ENCODE results near the gene ZNF778.
"Not testable (repeated sequence)": the region's sequence is repeated elsewhere in the genome, so short reads cannot be mapped to it uniquely, and the experiment has no call there.

Gene ZNF778

GRCh38 chr16:89230255-89230654, 12.8 kb downstream of the ZNF778 start:
- Mint-ChIP-seq H3K36me3 (ENCODE audit: insufficient read depth) (peaks cover 25% of the 10 kb centered on the region), H3K9me3 (peaks cover 4 to 7% of the 10 kb centered on the region in 2 donors), H3K4me1 (ENCODE audit: low read depth in 2 of 2) (no peaks in the 10 kb centered on the region), H3K27me3 (no peaks in the 10 kb centered on the region), H3K27ac (no peak overlapping the region), H3K4me3 (no peak overlapping the region)
- DNase-seq, result no peak
- ATAC-seq (replicated peaks), result no peak

- no peak for DNase-seq
- Mint-ChIP-seq H3K4me1 (ENCODE audit: low read depth in 2 of 2) (no peaks in the 10 kb centered on the region), H3K36me3 (ENCODE audit: insufficient read depth) (peaks cover 7% of the 10 kb centered on the region), H3K9me3 (peaks cover 0 to 7% of the 10 kb centered on the region in 2 donors), H3K27me3 (no peaks in the 10 kb centered on the region), H3K27ac (no peak overlapping the region), H3K4me3 (no peak overlapping the region)
- no peak for ATAC-seq (replicated peaks)
These were observed 14.6 kb downstream of the ZNF778 start for GRCh38 chr16:89232107-89232506.

- DNase-seq (no peak), ATAC-seq (replicated peaks) (no peak)
- Mint-ChIP-seq H3K4me1 (ENCODE audit: low read depth in 2 of 2) (no peaks in the 10 kb centered on the region), H3K36me3 (ENCODE audit: insufficient read depth) (peaks cover 7% of the 10 kb centered on the region), H3K9me3 (peaks cover 0 to 7% of the 10 kb centered on the region in 2 donors), H3K27me3 (no peaks in the 10 kb centered on the region), H3K27ac (no peak overlapping the region), H3K4me3 (no peak overlapping the region)
These were observed 16.4 kb downstream of the ZNF778 start for GRCh38 chr16:89233678-89234490.

- H3K36me3 Mint-ChIP-seq (ENCODE audit: insufficient read depth), result peaks cover 16% of the 10 kb centered on the region
- ATAC-seq (replicated peaks), result no peak
- H3K4me3 Mint-ChIP-seq, result no peak overlapping the region
- DNase-seq, result no peak
- no peaks in the 10 kb centered on the region for H3K27me3 Mint-ChIP-seq
- H3K4me1 Mint-ChIP-seq (ENCODE audit: low read depth in 2 of 2), result peaks cover 7 to 10% of the 10 kb centered on the region in 2 donors
- no peak overlapping the region for H3K27ac Mint-ChIP-seq
- H3K9me3 Mint-ChIP-seq, result peaks cover 0 to 7% of the 10 kb centered on the region in 2 donors
These were observed 20.2 kb downstream of the ZNF778 start for GRCh38 chr16:89237733-89238132.

GRCh38 chr16:89241187-89242007, 23.9 kb downstream of the ZNF778 start:
- peaks cover 16% of the 10 kb centered on the region for H3K36me3 Mint-ChIP-seq (ENCODE audit: insufficient read depth)
- H3K27me3 Mint-ChIP-seq, result no peaks in the 10 kb centered on the region
- H3K4me3 Mint-ChIP-seq, result peak overlapping the region; percentile 86
- ATAC-seq (replicated peaks) (peak; percentile 88), DNase-seq (peak; percentile 83 to 87 (median 83))
- peak overlapping the region; percentile 98 for H3K27ac Mint-ChIP-seq
- H3K9me3 Mint-ChIP-seq, result no peaks in the 10 kb centered on the region
- H3K4me1 Mint-ChIP-seq (ENCODE audit: low read depth in 2 of 2), result peaks cover 7 to 10% of the 10 kb centered on the region in 2 donors

- Mint-ChIP-seq H3K9me3 (no peaks in the 10 kb centered on the region), H3K27me3 (no peaks in the 10 kb centered on the region), H3K4me3 (peak overlapping the region in 1 of 2 donors; percentile 38), H3K27ac (peak overlapping the region; percentile 66 to 73), H3K4me1 (ENCODE audit: low read depth in 2 of 2) (peaks cover 7 to 10% of the 10 kb centered on the region in 2 donors), H3K36me3 (ENCODE audit: insufficient read depth) (peaks cover 16% of the 10 kb centered on the region)
- DNase-seq (no peak), ATAC-seq (replicated peaks) (no peak)
These were observed 25.3 kb downstream of the ZNF778 start for GRCh38 chr16:89242795-89243200.

GRCh38 chr16:89243664-89244063, 26.2 kb downstream of the ZNF778 start:
- Mint-ChIP-seq H3K4me1 (ENCODE audit: low read depth in 2 of 2) (peaks cover 7 to 10% of the 10 kb centered on the region in 2 donors), H3K9me3 (no peaks in the 10 kb centered on the region), H3K4me3 (no peak overlapping the region), H3K27me3 (no peaks in the 10 kb centered on the region), H3K27ac (peak overlapping the region; percentile 54 to 76), H3K36me3 (ENCODE audit: insufficient read depth) (peaks cover 16% of the 10 kb centered on the region)
- DNase-seq (no peak), ATAC-seq (replicated peaks) (no peak)

GRCh38 chr16:89244264-89244663, 26.8 kb downstream of the ZNF778 start:
- not testable (repeated sequence) for H3K4me3 Mint-ChIP-seq; ATAC-seq (replicated peaks); H3K9me3 Mint-ChIP-seq; H3K4me1 Mint-ChIP-seq (ENCODE audit: low read depth in 2 of 2); H3K27me3 Mint-ChIP-seq; DNase-seq
- H3K36me3 Mint-ChIP-seq (ENCODE audit: insufficient read depth), result peaks cover 20% of the 10 kb centered on the region
- peak overlapping the region in 1 of 2 donors; percentile 54 for H3K27ac Mint-ChIP-seq

- no peak overlapping the region for H3K27ac Mint-ChIP-seq
- H3K4me3 Mint-ChIP-seq, result no peak overlapping the region
- no peaks in the 10 kb centered on the region for H3K9me3 Mint-ChIP-seq
- ATAC-seq (replicated peaks), result no peak
- H3K4me1 Mint-ChIP-seq (ENCODE audit: low read depth in 2 of 2), result peaks cover 7 to 10% of the 10 kb centered on the region in 2 donors
- H3K36me3 Mint-ChIP-seq (ENCODE audit: insufficient read depth), result peaks cover 20% of the 10 kb centered on the region
- no peak for DNase-seq
- no peaks in the 10 kb centered on the region for H3K27me3 Mint-ChIP-seq
These were observed 27.3 kb downstream of the ZNF778 start for GRCh38 chr16:89244754-89245153.

- Mint-ChIP-seq H3K4me1 (ENCODE audit: low read depth in 2 of 2) (peaks cover 3 to 4% of the 10 kb centered on the region in 2 donors), H3K27ac (no peak overlapping the region)
- DNase-seq, result no peak
These were observed 28.9 kb downstream of the ZNF778 start for GRCh38 chr16:89246383-89246902.

GRCh38 chr16:89246903-89247733, 29.6 kb downstream of the ZNF778 start:
- H3K9me3 Mint-ChIP-seq, result peaks cover 2 to 8% of the 10 kb centered on the region in 2 donors
- H3K27ac Mint-ChIP-seq, result no peak overlapping the region
- peaks cover 5% of the 10 kb centered on the region for H3K36me3 Mint-ChIP-seq (ENCODE audit: insufficient read depth)
- no peaks in the 10 kb centered on the region for H3K4me1 Mint-ChIP-seq (ENCODE audit: low read depth in 2 of 2)
- peak overlapping the region; percentile 58 to 69 for H3K4me3 Mint-ChIP-seq
- DNase-seq (peak; percentile 92 to 96 (median 93)), ATAC-seq (replicated peaks) (peak; percentile 83)
- H3K27me3 Mint-ChIP-seq, result no peaks in the 10 kb centered on the region

More at GRCh38 chr16:89246383-89246902, 28.9 kb downstream of the ZNF778 start:
- H3K4me3 Mint-ChIP-seq, result peak overlapping the region; percentile 58 to 69
- H3K36me3 Mint-ChIP-seq (ENCODE audit: insufficient read depth), result peaks cover 10% of the 10 kb centered on the region
- no peaks in the 10 kb centered on the region for H3K27me3 Mint-ChIP-seq
- no peak for ATAC-seq (replicated peaks)
- peaks cover 2 to 8% of the 10 kb centered on the region in 2 donors for H3K9me3 Mint-ChIP-seq

GRCh38 chr16:89247734-89248075, 30.2 kb downstream of the ZNF778 start:
- not testable (repeated sequence) for ATAC-seq (replicated peaks); H3K27me3 Mint-ChIP-seq; H3K36me3 Mint-ChIP-seq (ENCODE audit: insufficient read depth); DNase-seq; H3K27ac Mint-ChIP-seq; H3K9me3 Mint-ChIP-seq; H3K4me1 Mint-ChIP-seq (ENCODE audit: low read depth in 2 of 2)
- peak overlapping the region; percentile 58 to 69 for H3K4me3 Mint-ChIP-seq
